PFSK-1 (cell line): Measurements from ENCODE around the gene FBP2.

Source experiments
- FOXP2 ChIP-seq: optimal IDR thresholded peaks from 2 replicates; pipeline ENCODE3; 2011; ENCODE audit warnings: borderline replicate concordance, control low read depth, inconsistent platforms; ENCODE audit not compliant: insufficient read depth; ENCODE audit errors: extremely low read length, extremely low read depth
- POLR2AphosphoS5 ChIP-seq: IDR thresholded peaks from 2 replicates; pipeline ENCODE4 v1.6.1; 2012; ENCODE audit warnings: low read depth, mild to moderate bottlenecking, control low read depth, low read length, moderate library complexity
- SIN3A ChIP-seq: IDR thresholded peaks from 2 replicates; pipeline ENCODE4 v1.6.1; 2012; ENCODE audit warnings: mild to moderate bottlenecking, low read length, moderate library complexity, borderline replicate concordance; ENCODE audit not compliant: insufficient read depth
- TAF1 ChIP-seq: IDR thresholded peaks from 2 replicates; pipeline ENCODE4 v1.6.1; 2012; ENCODE audit warnings: low read length, control low read depth, borderline replicate concordance; ENCODE audit not compliant: insufficient read depth
- TF ChIP-seq, protein P1 (sequence below), 2 experiments: IDR thresholded peaks; 2 replicates each; pipeline versions ENCODE4 v1.6.1 to v1.8.0; 2011 to 2012; ENCODE audit warnings: low read depth in 2 of 2, low read length in 2 of 2, control low read depth in 1 of 2, inconsistent platforms in 1 of 2, mild to moderate bottlenecking in 1 of 2, moderate library complexity in 1 of 2; ENCODE audit not compliant: insufficient read depth in 1 of 2

DNA sequence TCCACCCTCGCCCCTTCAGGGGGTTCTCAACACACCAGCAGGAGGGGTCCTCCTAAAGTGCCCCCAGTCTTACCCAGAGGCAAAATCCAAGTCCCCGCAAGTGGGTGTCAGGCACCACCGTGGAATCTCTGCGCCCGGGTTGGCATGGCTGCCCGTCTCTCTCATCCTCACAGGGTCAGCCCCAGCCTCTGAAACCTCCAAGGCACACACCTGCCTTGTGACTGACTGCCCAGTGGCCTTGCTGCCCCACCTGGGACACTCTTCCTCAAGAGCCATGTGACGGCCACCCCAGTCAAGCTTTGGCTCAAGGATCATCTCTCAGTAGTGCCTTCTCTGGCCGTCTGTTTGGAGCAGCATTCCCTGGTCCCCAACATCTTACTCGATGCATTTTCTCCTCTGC, 4.9 kb downstream of the FBP2 start:
- TF ChIP-seq POLR2AphosphoS5: no peak
- TF ChIP-seq, protein P1, sequence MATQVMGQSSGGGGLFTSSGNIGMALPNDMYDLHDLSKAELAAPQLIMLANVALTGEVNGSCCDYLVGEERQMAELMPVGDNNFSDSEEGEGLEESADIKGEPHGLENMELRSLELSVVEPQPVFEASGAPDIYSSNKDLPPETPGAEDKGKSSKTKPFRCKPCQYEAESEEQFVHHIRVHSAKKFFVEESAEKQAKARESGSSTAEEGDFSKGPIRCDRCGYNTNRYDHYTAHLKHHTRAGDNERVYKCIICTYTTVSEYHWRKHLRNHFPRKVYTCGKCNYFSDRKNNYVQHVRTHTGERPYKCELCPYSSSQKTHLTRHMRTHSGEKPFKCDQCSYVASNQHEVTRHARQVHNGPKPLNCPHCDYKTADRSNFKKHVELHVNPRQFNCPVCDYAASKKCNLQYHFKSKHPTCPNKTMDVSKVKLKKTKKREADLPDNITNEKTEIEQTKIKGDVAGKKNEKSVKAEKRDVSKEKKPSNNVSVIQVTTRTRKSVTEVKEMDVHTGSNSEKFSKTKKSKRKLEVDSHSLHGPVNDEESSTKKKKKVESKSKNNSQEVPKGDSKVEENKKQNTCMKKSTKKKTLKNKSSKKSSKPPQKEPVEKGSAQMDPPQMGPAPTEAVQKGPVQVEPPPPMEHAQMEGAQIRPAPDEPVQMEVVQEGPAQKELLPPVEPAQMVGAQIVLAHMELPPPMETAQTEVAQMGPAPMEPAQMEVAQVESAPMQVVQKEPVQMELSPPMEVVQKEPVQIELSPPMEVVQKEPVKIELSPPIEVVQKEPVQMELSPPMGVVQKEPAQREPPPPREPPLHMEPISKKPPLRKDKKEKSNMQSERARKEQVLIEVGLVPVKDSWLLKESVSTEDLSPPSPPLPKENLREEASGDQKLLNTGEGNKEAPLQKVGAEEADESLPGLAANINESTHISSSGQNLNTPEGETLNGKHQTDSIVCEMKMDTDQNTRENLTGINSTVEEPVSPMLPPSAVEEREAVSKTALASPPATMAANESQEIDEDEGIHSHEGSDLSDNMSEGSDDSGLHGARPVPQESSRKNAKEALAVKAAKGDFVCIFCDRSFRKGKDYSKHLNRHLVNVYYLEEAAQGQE (IDR thresholded peaks at IDR 0.05; ENCODE audit: insufficient read depth in 1 of 2, low read depth in 2 of 2, low read length in 2 of 2): no peak
- TF ChIP-seq FOXP2: no peak
- TF ChIP-seq TAF1: no peak
- no peak for TF ChIP-seq SIN3A
